GM18873 (cell line): Measurements from ENCODE around the gene AZGP1.
"Not testable (repeated sequence)": the region's sequence is repeated elsewhere in the genome, so short reads cannot be mapped to it uniquely, and the experiment has no call there.

Experiments
- ATAC-seq: cut with Tn5 transposase; IDR thresholded peaks from one replicate; pipeline ENCODE4 v1.9.1; 2021; ENCODE audit warnings: mild to moderate bottlenecking, moderate library complexity, moderate number of reproducible peaks; ENCODE audit not compliant: unreplicated experiment, low FRiP score

The AZGP1 gene

DNA sequence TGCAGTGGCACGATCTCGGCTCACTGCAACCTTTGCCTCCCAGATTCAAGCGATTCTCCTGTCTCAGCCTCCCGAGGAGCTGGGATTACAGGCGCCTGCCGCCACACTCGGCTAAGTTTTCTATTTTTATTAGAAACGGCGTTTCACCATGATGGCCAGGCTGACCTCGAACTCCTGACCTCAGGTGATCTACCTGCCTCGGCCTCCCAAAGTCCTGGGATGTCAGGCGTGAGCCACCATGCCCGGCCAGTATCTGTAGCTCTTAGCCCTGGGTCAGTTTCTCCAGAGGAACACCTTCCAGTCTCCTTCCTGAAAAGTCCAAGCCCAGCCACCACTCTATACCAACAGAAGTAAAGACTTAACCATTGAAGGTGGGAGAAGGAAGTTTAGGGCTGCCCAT lies 24.4 kb upstream of the AZGP1 start:
- no peak for ATAC-seq

- no peak for ATAC-seq
Measured at GRCh38 chr7:99997545-99998137, 21.8 kb upstream of the AZGP1 start.

DNA sequence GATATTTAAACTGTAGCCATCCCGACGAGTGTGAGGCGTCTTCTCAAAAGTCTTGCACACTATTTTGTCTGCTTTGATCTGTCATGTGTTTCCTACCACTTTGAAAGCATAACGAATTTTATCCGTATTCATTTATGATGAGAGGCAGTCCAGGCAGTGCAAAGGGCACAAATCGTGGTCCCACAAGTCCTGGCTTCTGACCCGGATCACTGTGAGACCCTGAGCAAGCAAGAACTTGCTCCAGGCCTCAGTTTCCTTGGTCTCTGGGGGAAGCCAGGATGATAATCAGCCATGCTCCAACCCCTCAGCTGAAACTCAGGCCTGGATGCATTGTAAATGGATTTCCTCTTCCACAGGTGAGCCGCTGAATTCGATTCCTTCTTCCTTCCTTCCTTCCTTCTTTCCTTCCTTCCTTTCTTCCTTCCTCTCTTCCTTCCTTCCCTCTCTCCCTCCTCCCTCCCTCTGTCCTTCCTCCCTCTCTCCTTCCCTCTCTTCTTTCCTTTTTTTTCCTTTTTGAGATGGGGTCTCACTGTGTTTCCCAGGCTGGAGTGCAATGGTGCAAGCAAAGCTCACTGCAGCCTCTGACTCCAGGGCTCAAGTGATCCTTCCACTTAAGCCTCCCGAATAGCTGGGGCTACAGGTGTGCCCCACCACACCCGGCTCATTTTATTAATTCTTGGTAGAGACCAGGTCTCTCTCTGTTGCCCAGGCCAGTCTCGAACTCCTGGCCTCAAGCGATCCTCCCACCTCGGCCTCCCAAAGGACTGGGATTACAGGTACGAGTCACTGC lies 21.1 kb upstream of the AZGP1 start:
- no peak for ATAC-seq

GRCh38 chr7:99994819-99995218 lies 19.0 kb upstream of the AZGP1 start:
- no peak for ATAC-seq

GRCh38 chr7:99992330-99993038 lies 16.7 kb upstream of the AZGP1 start:
- ATAC-seq: no peak

DNA sequence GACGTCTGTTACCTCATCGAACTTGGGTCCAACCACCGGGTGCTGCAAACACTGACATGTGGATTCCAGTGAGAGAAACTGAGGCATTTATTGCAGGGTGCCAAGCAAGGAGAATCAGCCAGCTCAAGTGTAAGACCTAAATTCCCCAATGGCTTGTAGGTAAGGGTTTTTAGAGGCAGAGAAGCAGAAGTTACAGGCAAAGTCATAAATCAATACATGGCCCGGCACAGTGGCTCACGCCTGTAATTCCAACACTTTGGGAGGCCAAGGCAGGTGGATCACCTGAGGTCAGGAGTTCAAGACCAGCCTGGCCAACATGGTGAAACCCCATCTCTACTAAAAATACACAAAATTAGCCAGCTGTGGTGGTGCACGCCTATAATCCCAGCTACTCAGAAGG lies 15.7 kb upstream of the AZGP1 start:
- not testable (repeated sequence) for ATAC-seq

GRCh38 chr7:99990460-99990852 lies 14.6 kb upstream of the AZGP1 start:
- no peak for ATAC-seq

GRCh38 chr7:99987846-99988245 lies 12.0 kb upstream of the AZGP1 start:
- ATAC-seq: no peak

GRCh38 chr7:99987306-99987705 lies 11.5 kb upstream of the AZGP1 start:
- ATAC-seq: not testable (repeated sequence)

DNA sequence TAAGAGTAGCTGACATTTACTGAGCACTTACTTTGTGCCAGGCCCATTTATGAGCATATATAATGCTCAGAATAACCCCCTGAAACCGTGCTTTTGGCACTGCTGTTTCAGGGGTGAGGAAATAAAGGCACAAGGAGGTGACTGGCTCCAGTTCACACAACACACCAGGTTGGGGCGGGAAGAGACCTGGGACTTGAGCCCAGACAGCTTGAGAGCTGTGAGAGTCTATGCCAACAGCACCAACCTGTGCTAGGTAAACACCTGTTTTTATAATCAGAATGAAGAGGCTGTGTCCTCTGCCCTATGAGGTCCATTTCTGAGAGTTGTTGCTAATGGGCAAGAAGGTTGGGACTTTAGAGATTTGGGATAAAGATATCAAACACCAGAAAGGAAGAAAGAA lies 8.8 kb upstream of the AZGP1 start:
- ATAC-seq: no peak

DNA sequence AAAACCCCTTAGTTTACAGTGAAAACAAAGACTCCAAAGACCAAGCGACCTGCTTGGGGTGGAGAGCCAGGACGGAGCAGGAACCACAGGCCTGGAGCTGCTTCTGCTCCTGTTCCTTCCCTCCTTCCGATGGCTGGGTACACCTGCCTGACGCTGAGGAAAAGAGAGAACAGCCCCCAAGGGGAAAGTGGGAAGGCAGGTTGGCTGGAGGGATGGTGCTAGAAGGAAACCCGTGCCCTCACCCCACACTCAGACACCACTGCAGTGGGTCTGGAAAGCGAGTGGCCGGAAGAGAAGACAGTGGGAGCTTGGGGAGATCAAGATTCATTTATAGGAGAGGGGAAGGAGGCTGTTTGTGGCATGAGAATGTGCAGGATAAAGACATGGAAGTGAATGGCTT lies 5.2 kb upstream of the AZGP1 start:
- ATAC-seq: not testable (repeated sequence)

- ATAC-seq: not testable (repeated sequence)
Measured at GRCh38 chr7:99980448-99980872, 4.6 kb upstream of the AZGP1 start.

GRCh38 chr7:99979814-99980225 lies 4.0 kb upstream of the AZGP1 start:
- ATAC-seq: not testable (repeated sequence)

GRCh38 chr7:99976626-99977025 lies 795 bp upstream of the AZGP1 start:
- no peak for ATAC-seq

DNA sequence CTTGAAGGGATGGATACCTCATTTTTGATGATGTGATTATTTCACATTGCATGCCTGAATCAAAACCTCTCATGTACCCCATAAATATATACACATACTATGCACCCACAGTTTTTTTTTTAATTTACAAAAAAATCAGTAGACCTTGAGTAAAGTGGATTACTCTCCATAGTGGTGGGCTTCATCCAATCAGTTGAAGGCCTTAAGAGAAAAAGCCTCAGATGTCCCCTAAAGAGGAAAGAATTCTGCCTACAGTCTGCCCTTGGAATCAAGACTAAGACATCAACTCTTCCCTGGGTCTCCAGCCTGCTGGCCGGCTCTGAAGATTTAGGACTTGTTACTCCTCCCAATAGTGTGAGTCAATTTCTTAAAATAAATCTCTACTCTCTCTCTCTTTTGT lies 1.1 kb downstream of the AZGP1 start:
- no peak for ATAC-seq

DNA sequence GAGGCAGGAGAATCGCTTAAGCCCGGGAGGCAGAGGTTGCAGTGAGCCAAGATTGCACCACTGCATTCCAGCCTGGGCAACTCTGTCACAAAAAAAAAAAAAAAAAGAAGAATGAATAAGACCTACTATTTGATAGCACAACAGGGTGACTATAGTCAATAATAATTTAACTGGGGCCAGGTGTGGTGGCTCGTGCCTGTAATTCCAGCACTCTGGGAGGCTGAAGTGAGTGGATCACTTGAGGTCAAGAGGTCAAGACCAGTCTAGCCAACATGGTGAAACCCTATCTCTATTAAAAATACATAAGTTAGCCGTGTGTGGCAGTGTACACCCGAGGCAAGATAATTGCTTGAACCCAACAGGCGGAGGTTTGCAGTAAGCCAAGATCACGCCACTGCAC lies 2.0 kb downstream of the AZGP1 start:
- ATAC-seq: not testable (repeated sequence)

GRCh38 chr7:99971242-99971641 lies 4.6 kb downstream of the AZGP1 start:
- no peak for ATAC-seq

DNA sequence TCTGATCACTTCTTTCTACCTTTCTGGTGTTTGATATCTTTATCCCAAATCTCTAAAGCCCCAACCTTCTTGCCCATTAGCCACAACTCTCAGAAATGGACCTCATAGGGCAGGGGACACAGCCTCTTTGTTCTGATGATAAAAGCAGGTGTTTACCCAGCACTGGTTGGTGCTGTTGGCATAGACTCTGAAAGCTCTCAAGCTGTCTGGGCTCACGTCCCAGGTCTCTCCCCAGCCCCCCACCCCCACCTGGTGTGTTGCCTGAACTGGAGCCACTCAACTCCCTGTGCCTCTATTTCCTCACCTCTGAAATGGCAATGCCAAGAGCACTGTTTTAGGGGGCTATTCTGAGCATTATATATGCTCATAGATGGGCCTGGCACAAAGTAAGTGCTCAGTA lies 6.0 kb downstream of the AZGP1 start:
- not testable (repeated sequence) for ATAC-seq

DNA sequence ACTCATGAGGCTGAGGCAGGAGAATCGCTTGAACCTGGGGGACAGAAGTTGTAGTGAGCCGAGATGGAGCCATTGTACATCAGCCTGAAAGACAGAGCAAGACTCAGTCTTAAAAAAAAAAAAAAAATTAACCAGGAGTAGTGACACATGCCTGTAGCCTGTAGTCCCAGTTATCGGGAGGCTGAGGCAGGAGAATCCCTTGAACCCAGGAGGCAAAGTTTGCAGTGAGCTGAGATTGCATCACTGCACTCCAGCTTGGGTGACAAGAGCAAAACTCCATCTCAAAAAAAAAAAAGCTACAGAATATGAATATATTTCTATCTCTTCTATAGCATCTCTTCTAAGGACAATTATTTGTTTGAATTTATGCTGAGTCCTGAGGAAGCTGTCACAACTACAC lies 6.5 kb downstream of the AZGP1 start:
- ATAC-seq: no peak

DNA sequence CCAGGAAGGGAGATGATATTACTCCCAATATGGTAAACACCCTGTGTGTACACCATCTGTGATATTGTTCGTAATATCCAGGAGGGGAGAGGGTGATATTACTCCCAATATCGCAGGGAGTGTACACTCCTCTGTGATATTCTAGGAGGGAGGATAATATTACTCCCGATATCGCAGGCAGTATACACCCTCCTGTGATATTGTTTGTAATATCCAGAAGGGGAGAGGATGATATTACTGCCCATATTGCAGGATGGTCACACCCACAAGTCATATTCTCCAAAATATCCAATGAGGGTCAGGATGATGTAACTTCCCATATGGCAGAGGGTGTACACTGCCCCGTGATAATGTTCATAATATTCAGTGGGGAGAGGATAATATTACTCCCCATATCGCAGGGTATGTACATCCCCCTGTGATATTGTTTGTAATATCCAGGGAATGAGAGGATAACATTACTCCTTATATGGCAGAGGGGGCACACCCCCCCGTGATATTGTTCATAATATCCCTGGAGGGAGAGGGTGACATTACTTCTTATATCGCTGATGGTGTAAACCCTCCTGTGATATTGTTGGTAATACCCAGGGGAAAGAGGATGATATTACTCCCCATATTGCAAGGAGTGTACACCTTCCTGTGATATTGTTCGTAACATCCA lies 17.1 kb downstream of the AZGP1 start:
- no peak for ATAC-seq

DNA sequence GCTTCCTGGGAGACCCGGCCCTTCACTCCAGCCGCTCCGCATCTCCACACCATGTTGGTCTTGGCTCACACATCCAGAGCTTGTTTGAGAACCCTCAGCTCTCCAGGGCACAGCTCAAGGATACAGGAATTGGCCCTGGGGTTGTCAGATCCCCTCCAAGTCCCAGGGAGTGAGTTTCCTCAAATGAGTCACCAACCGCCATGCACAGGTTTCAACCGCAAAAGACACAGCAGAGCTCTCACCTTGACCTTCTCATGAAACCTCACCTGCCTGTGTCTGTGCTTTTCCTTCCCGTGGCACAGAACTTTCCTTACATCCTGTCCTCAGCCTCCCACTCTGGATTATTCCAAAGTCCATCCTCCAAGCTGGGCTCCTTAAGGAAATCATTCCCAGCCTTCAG lies 20.6 kb downstream of the AZGP1 start:
- no peak for ATAC-seq
